Prostate gland (tissue), 2 donors: Measurements from ENCODE around the gene LAIR1.

Experiments
- POLR2A ChIP-seq: fragments of 450-650 bp; IDR thresholded peaks from one replicate; pipeline ENCODE4 v1.6.1; 2016; ENCODE audit warnings: antibody characterized with exemption, mild to moderate bottlenecking
- POLR2AphosphoS5 ChIP-seq: sonication (generic); formaldehyde crosslinking; IDR thresholded peaks from one replicate; pipeline ENCODE4 v1.6.1; 2017; ENCODE audit warnings: antibody characterized with exemption
- TF ChIP-seq, protein P1 (sequence below), 4 experiments: fragments of 200-600 bp in 2 of 4; fragments of 450-650 bp in 2 of 4; sonication (generic) in 2 of 4; IDR thresholded peaks; 1 replicate in 3 of 4; 2 replicates in 1 of 4; pipeline ENCODE4 v1.5.1; 2016 to 2019; ENCODE audit warnings: antibody characterized with exemption in 4 of 4, mild to moderate bottlenecking in 2 of 4, moderate library complexity in 2 of 4

DNA sequence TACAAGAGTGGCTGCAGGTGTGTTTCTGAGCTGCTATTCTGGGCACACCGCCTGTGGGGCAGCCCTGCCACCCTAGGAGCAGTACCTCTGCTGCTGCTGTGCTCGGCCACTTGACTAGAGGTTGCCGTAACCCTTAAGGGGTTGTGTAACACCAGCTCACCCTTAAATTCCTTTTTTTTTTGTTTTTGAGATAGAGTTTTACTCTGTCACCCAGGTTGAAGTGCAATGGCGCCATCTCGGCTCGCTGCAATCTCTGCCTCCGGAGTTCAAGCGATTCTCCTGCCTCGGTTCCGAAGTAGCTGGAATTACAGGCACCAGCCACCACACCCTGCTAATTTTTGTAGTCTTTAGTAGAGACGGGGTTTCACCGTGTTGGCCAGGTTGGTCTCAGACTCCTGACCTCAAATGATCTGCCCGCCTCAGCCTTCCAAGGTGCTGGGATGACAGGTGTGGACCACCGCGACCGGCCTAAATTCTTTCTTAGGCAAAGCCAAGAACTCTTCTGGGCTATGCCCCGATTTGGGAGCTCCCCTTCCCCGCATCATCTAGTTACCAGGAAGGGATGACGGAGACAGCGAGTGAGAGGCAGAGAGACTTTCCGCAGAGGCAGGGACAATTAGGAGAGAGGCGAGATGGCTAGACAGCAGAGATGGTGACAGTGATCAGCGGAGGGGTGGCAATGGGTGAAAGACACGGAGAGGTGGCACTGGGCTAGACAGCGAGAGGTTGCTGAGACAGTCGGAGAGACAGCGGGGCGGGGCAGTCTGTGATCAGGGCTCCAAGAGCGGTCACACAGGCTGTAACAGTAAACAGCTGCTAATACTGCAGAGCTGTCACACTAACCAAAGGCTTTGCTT, 47.4 kb downstream of the LAIR1 start:
- TF ChIP-seq, protein P1, sequence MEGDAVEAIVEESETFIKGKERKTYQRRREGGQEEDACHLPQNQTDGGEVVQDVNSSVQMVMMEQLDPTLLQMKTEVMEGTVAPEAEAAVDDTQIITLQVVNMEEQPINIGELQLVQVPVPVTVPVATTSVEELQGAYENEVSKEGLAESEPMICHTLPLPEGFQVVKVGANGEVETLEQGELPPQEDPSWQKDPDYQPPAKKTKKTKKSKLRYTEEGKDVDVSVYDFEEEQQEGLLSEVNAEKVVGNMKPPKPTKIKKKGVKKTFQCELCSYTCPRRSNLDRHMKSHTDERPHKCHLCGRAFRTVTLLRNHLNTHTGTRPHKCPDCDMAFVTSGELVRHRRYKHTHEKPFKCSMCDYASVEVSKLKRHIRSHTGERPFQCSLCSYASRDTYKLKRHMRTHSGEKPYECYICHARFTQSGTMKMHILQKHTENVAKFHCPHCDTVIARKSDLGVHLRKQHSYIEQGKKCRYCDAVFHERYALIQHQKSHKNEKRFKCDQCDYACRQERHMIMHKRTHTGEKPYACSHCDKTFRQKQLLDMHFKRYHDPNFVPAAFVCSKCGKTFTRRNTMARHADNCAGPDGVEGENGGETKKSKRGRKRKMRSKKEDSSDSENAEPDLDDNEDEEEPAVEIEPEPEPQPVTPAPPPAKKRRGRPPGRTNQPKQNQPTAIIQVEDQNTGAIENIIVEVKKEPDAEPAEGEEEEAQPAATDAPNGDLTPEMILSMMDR (IDR thresholded peaks at IDR 0.05), result no peak
- TF ChIP-seq POLR2A (no peak), POLR2AphosphoS5 (no peak)
